A673 (cell line): Measurements from ENCODE around the gene MACROD1.

ENCODE experiments used
- CTCF ChIP-seq: fragments of 300-800, 200-600 bp; sonication (generic); conservative IDR thresholded peaks from 2 replicates; pipeline ENCODE4 v1.5.1; 2017; ENCODE audit warnings: low read depth, mild to moderate bottlenecking, antibody characterized with exemption, low read length, moderate library complexity, mixed read lengths
- EZH2 ChIP-seq: fragments of 200-600 bp; sonication (generic); IDR thresholded peaks from 2 replicates; pipeline ENCODE4 v1.6.1; 2017; ENCODE audit warnings: borderline replicate concordance, low read depth, mild to moderate bottlenecking, mixed read lengths, antibody characterized with exemption, low read length; ENCODE audit not compliant: poor library complexity, severe bottlenecking

GRCh38 chr11:64120951-64121569 is 44.9 kb downstream of the MACROD1 start:
- TF ChIP-seq EZH2 (no peak), CTCF (no peak)
